ENCODE data around the gene GPD2. TPM values are rescaled to one million over a fixed set of nuclear protein-coding genes. Genes with fewer than 3 reads are reported as not detected.

GPD2 gene
- total RNA-seq, 2 donors from 2014 or later, result 14.8 to 16.6 TPM

- no peak for DNase-seq (ENCODE audit: low spot score)
- intact Hi-C loops (cut with DNase I), result no loop called here
Observed at GRCh38 chr2:156563994-156564753, 128.0 kb downstream of the GPD2 start.

GRCh38 chr2:156565066-156565710 lies 129.0 kb downstream of the GPD2 start:
- intact Hi-C loops (cut with DNase I), result no loop called here

GRCh38 chr2:156573710-156574109 lies 137.5 kb downstream of the GPD2 start:
- intact Hi-C loops (cut with DNase I), result no loop called here

More at GRCh38 chr2:156565066-156565710, 129.0 kb downstream of the GPD2 start:
- DNase-seq (ENCODE audit: low spot score), result no peak

GRCh38 chr2:156574112-156574511 lies 137.9 kb downstream of the GPD2 start:
- intact Hi-C loops (cut with DNase I), result no loop called here
- no peak for DNase-seq (ENCODE audit: low spot score)

More at GRCh38 chr2:156573710-156574109, 137.5 kb downstream of the GPD2 start:
- no peak for DNase-seq (ENCODE audit: low spot score)

- DNase-seq (ENCODE audit: low spot score), result no peak
- intact Hi-C loops (cut with DNase I), result no loop called here
Observed at GRCh38 chr2:156576005-156576404, 139.8 kb downstream of the GPD2 start.

- no peak for DNase-seq (ENCODE audit: low spot score)
- intact Hi-C loops (cut with DNase I), result no loop called here
Observed at GRCh38 chr2:156580501-156580900, 144.3 kb downstream of the GPD2 start.

GRCh38 chr2:156581280-156581679 lies 145.1 kb downstream of the GPD2 start:
- no peak for DNase-seq (ENCODE audit: low spot score)
- intact Hi-C loops (cut with DNase I), result no loop called here

- DNase-seq (ENCODE audit: low spot score), result no peak
- intact Hi-C loops (cut with DNase I), result no loop called here
Observed at GRCh38 chr2:156585457-156585856, 149.3 kb downstream of the GPD2 start.

GRCh38 chr2:156586621-156587020 lies 150.4 kb downstream of the GPD2 start:
- DNase-seq (ENCODE audit: low spot score), result no peak
- intact Hi-C loops (cut with DNase I), result no loop called here

- DNase-seq (ENCODE audit: low spot score), result no peak
- intact Hi-C loops (cut with DNase I), result loop anchor here in 1 of 2 donors (10.0 kb wide), 1 partner anchor 255 kb away; the partner anchor contains the start of gene NR4A2
Observed at GRCh38 chr2:156589381-156590079, 153.4 kb downstream of the GPD2 start.

- no peak for DNase-seq (ENCODE audit: low spot score)
- intact Hi-C loops (cut with DNase I), result loop anchor here in 1 of 2 donors (10.0 kb wide), 1 partner anchor 255 kb away; the partner anchor contains the start of gene NR4A2
Observed at GRCh38 chr2:156590085-156590739, 154.0 kb downstream of the GPD2 start.

- no peak for DNase-seq (ENCODE audit: low spot score)
- intact Hi-C loops (cut with DNase I), result loop anchor here in 1 of 2 donors (10.0 kb wide), 1 partner anchor 258 kb away; the partner anchor contains the start of gene NR4A2
Observed at GRCh38 chr2:156592809-156593593, 156.8 kb downstream of the GPD2 start.

- intact Hi-C loops (cut with DNase I), result loop anchor here in 1 of 2 donors (10.0 kb wide), 1 partner anchor 259 kb away; the partner anchor contains the start of gene NR4A2
- no peak for DNase-seq (ENCODE audit: low spot score)
Observed at GRCh38 chr2:156593594-156593921, 157.4 kb downstream of the GPD2 start.

- intact Hi-C loops (cut with DNase I), result loop anchor here (5.0 to 10.0 kb wide), 2 partner anchors 206 to 264 kb away; partner anchors contain the start of gene NR4A2 (in 1 of the 2)
Observed at GRCh38 chr2:156598563-156598962, 162.4 kb downstream of the GPD2 start.

GRCh38 chr2:156600196-156600595 lies 164.0 kb downstream of the GPD2 start:
- intact Hi-C loops (cut with DNase I), result no loop called here
- no peak for DNase-seq (ENCODE audit: low spot score)

More at GRCh38 chr2:156598563-156598962, 162.4 kb downstream of the GPD2 start:
- no peak for DNase-seq (ENCODE audit: low spot score)

GRCh38 chr2:156601855-156602551 lies 165.8 kb downstream of the GPD2 start:
- DNase-seq (ENCODE audit: low spot score), result no peak
- intact Hi-C loops (cut with DNase I), result no loop called here

GRCh38 chr2:156602552-156602933 lies 166.4 kb downstream of the GPD2 start:
- no peak for DNase-seq (ENCODE audit: low spot score)
- intact Hi-C loops (cut with DNase I), result no loop called here

- DNase-seq (ENCODE audit: low spot score), result no peak
- intact Hi-C loops (cut with DNase I), result loop anchor here in 1 of 2 donors (5.0 kb wide), 1 partner anchor 191 kb away; no protein-coding TSS in a partner anchor
Observed at GRCh38 chr2:156615836-156616322, 179.7 kb downstream of the GPD2 start.

All from posterior vena cava (tissue), 2 donors.